ENCODE results near the gene NUP210L.
"Not testable (repeated sequence)": the region's sequence is repeated elsewhere in the genome, so short reads cannot be mapped to it uniquely, and the experiment has no call there.

Gene NUP210L

GRCh38 chr1:154094411-154094810 is 60.5 kb downstream of the NUP210L start:
- DNase-seq, result no peak

- DNase-seq, result no peak
Measured at GRCh38 chr1:154093699-154094098, 61.2 kb downstream of the NUP210L start.

DNA sequence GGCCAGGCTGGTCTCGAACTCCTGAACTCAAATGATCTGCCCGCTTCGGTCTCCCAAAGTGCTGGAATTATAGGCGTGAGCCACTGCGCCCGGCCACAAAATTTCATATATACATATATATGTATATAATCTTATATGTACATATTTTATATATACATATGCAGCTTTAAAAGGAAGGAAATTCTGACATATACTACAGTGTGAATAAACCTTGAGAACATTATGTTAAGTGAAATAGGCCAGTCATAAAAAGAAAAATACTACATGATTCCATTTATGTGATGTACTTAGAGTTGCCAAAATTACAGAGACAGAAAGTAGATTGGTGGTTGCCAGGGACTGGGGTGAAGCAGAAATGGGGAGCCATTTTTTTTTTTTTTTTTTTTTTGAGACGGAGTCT is 63.2 kb downstream of the NUP210L start:
- no peak for DNase-seq

GRCh38 chr1:154087574-154087973 is 67.3 kb downstream of the NUP210L start:
- DNase-seq, result no peak

GRCh38 chr1:154083057-154083456 is 71.8 kb downstream of the NUP210L start:
- DNase-seq, result not testable (repeated sequence)

GRCh38 chr1:154081386-154082126 is 73.3 kb downstream of the NUP210L start:
- no peak for DNase-seq

GRCh38 chr1:154076413-154076812 is 78.5 kb downstream of the NUP210L start:
- DNase-seq, result no peak

DNA sequence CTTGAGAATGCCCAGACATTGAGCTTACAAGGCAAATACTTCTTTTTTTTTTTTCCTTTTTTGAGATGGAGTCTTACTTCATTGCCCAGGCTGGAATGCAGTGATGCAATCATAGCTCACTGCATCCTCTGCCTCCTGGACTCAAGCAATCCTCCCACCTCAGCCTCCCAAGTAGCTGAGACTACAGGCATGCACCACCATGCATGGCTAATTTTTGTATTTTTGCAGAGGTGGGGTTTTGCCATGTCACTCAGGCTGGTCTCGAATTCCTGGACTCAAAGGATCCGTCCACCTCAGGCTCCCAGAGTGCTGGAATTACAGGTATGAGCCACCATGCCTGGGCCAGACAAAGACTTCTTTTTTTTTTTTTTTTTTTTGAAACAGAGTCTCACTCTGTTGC is 79.1 kb downstream of the NUP210L start:
- no peak for DNase-seq

DNA sequence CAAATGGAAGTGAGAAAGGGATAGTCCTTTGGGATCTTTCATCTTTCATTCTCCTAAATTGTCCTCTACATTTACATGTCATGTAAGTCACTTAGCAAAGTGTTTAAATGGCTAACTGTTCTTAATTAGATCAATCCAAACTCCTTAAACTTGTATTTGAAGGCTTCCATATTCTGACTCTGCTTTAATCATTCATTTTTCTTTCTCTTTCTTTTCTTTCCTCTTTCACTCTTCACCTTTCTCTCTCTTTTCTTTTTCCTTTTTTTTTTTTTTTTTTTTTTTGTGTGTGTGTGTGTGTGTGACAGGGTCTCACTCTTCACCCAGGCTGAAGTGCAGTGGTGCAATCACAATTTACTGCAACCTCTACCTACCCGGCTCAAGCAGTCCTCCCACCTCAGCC is 92.6 kb downstream of the NUP210L start:
- no peak for DNase-seq

DNA sequence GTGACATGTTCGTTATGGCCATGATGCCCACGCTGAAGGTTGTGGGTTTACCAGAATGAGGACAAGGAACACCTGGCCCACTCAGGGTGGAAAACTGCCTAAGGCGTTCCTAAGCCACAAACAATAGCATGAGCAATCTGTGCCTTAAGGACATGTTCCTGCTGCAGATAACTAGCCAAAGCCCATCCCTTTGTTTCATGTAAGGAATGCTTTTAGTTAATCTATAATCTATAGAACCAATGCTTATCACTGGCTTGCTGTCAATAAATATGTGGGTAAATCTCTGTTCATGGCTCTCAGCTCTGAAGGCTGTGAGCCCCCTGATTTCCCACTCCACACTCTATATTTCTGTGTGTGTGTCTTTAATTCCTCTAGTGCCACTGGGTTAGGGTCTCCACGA is 107.4 kb downstream of the NUP210L start:
- DNase-seq, result not testable (repeated sequence)

DNA sequence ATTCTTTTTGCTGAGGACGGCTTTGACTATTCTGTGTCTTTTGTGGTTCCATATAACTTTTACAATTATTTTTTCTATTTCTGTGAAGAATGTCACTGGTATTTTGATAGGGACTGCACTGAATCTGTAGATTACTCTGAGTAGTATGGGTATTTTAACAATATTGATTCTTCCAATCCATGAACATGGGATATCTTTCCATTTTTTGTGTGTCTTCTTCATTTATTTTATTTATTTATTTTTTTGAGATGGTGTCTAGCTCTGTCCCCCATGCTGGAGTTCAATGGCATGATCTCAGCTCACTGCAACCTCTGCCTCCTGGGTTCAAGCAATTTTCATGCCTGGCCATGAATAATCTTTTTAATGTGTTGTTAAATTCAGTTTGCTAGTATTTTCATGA is 121.2 kb downstream of the NUP210L start:
- DNase-seq, result not testable (repeated sequence)

GRCh38 chr1:154019940-154020339 is 134.9 kb downstream of the NUP210L start:
- no peak for DNase-seq

DNA sequence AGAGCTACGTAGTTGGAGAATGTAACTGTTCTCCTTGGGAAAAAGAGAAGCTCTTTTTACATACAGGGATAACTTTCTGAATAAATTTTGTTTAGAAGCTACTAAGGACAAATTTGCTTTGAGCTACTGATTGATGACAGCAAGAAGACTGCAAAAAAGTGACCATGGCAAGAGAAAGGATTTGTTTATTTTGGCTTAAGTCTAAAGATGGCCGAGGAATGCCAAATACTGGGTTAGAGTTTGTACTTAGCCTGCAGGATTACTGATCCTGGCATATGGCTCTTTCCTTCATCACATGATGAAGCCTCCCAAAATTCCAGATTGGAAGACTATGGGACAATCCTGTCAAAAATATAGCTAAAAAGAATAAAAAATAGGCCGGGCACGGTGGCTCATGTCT is 135.6 kb downstream of the NUP210L start:
- no peak for DNase-seq

- DNase-seq, result no peak
Measured at GRCh38 chr1:154014154-154014907, 140.5 kb downstream of the NUP210L start.

GRCh38 chr1:154012543-154012942 is 142.3 kb downstream of the NUP210L start:
- DNase-seq, result not testable (repeated sequence)

GRCh38 chr1:154012129-154012528 is 142.7 kb downstream of the NUP210L start:
- no peak for DNase-seq

GRCh38 chr1:154006136-154006535 is 148.7 kb downstream of the NUP210L start:
- DNase-seq, result no peak

- DNase-seq, result no peak
Measured at GRCh38 chr1:154000420-154000819, 154.5 kb downstream of the NUP210L start.

DNA sequence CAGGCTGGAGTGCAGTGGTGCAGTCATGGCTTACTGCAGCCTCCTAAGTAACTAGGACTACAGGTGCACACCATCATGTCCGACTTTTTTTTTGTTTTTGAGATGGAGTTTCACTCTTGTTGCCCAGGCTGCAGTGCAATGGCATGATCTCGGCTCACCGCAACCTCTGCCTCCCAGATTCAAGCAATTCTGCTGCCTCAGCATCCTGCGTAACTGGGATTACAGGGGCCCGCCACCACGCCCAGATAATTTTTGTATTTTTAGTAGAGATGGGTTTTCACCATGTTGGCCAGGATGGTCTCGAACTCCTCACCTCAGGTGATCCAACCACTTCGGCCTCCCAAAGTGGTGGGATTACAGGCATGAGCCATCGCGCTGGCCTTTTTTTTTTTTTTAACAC is 158.0 kb downstream of the NUP210L start:
- not testable (repeated sequence) for DNase-seq

DNA sequence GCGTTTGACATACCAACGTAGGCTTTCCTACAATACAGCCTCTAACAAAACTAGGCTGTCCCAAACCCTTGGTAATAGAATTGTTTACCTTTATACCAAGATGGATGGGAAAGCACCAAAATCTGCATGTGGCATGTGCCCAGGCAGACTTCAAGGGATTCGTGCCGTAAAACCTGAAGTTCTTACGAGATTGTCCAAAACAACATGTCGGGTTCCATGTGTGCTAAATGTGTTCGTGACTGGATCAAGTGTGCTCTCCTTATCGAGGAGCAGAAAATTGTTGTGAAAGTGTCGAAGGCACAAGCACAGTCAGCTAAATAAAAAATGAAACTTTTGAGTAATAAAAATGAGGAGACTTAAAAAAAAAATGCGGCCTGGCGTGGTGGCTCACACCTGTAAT is 159.2 kb downstream of the NUP210L start:
- no peak for DNase-seq

GRCh38 chr1:153995202-153995601 is 159.7 kb downstream of the NUP210L start:
- DNase-seq, result no peak

DNA sequence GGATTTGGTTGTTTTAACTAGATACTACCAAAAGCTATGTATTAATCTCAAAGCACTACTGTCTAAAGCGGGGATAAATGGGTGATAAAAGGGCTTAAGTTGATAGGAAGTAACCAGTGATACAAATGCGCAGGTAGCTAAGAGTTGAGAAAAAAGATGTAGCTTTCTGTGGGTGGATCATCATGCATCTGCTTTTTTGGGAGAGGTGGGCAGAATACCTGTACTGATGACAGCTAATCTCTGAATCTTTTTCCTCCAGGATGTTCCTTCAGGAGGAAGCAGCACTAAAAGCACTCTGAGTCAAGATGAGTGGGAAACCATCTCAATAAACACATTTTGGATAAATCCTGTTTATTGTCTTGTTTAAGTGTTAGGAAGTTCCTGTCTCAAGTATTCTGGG is 163.1 kb downstream of the NUP210L start:
- DNase-seq, result no peak

- no peak for DNase-seq
Measured at GRCh38 chr1:153991151-153991630, 163.7 kb downstream of the NUP210L start.

DNA sequence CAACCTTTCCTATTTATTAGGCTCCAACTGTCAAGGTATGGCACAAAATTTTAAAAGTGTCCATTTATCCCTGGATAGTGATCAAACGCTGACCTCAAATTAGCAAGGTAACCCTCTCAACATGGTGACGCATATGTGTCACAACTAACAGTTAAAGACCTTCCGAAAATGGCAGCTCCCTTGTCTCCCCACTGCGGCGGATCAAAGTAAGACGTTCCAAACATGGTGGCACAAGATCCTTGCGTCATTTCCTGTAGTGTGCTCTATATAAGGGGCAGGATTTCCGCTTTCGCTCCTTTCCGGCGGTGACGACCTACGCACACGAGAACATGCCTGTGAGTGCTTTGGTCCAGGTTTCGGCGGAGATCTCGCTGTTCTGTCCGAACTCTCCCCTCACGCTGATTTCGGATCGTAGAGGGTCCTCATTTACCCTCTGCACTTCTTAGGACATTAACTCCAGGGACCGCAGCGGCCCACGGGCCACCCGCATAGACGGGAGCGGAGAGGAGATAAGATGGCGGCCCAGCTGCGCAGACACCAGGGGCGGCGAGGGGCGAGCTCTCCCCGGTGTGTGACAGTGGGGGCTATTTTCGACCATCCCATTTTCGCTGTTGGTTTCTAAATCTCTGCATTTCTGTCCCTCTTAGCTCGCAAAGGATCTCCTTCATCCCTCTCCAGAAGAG is 164.3 kb downstream of the NUP210L start, which contains the start of gene RPS27:
RPS27 (plus strand) TSS at position 295 of the 683 bp plus-strand sequence; CDS start at position 330, 35 bp downstream.
- peak; percentile 100 for DNase-seq
